ENCODE results near the gene GRIN2D. TPM values are rescaled to one million over a fixed set of nuclear protein-coding genes. Genes with fewer than 3 reads are reported as not detected.
"Not testable (repeated sequence)": the region's sequence is repeated elsewhere in the genome, so short reads cannot be mapped to it uniquely, and the experiment has no call there.

The GRIN2D gene
- total RNA-seq, 4 donors from 2014 or later = 0.08 to 0.62 (median 0.47) TPM; not detected in 1

GRCh38 chr19:48368936-48369335 is 24.5 kb upstream of the GRIN2D start:
- no peak for ATAC-seq
- no peak overlapping the region for H3K27ac ChIP-seq
- H3K9me3 ChIP-seq = no peaks in the 10 kb centered on the region
- H3K27me3 ChIP-seq = no peaks in the 10 kb centered on the region
- peaks cover 0 to 7% (median 5%) of the 10 kb centered on the region in 3 donors for H3K4me1 ChIP-seq
- H3K36me3 ChIP-seq = no peaks in the 10 kb centered on the region
- no peak overlapping the region for H3K4me3 ChIP-seq
- WGBS, 2 donors (ENCODE audit: low coverage in 1 of 2) = 71% methylated on average over 6 of the region's 14 CpGs; no CpG with 5 or more reads in 1 of the 2 donors
- TF ChIP-seq POLR2A (IDR thresholded peaks at IDR 0.05) (no peak), CTCF (IDR thresholded peaks at IDR 0.05) (no peak), EP300 (IDR thresholded peaks at IDR 0.05) (no peak), POLR2AphosphoS5 (IDR thresholded peaks at IDR 0.05) (no peak)

GRCh38 chr19:48370955-48371354 is 22.5 kb upstream of the GRIN2D start:
- H3K9me3 ChIP-seq = no peaks in the 10 kb centered on the region
- WGBS, 2 donors (ENCODE audit: low coverage in 1 of 2) = 56 to 81% methylated on average over 2 to 4 of the region's 4 CpGs
- H3K4me1 ChIP-seq = no peaks in the 10 kb centered on the region
- H3K27me3 ChIP-seq = no peaks in the 10 kb centered on the region
- TF ChIP-seq EP300 (IDR thresholded peaks at IDR 0.05) = no peak
- no peak for TF ChIP-seq POLR2A (IDR thresholded peaks at IDR 0.05)
- no peak for TF ChIP-seq CTCF (IDR thresholded peaks at IDR 0.05)
- TF ChIP-seq POLR2AphosphoS5 (IDR thresholded peaks at IDR 0.05) = no peak
- H3K4me3 ChIP-seq = no peak overlapping the region
- no peaks in the 10 kb centered on the region for H3K36me3 ChIP-seq
- H3K27ac ChIP-seq = no peak overlapping the region
- ATAC-seq = no peak

- no peaks in the 10 kb centered on the region for H3K4me1 ChIP-seq
- H3K27me3 ChIP-seq = no peaks in the 10 kb centered on the region
- 49% methylated on average over 7 of the region's 7 CpGs; no CpG with 5 or more reads in 1 of the 2 donors for WGBS, 2 donors (ENCODE audit: low coverage in 1 of 2)
- no peak for ATAC-seq
- H3K4me3 ChIP-seq = no peak overlapping the region
- H3K27ac ChIP-seq = no peak overlapping the region
- no peaks in the 10 kb centered on the region for H3K36me3 ChIP-seq
- TF ChIP-seq CTCF (IDR thresholded peaks at IDR 0.05) = no peak
- no peak for TF ChIP-seq POLR2AphosphoS5 (IDR thresholded peaks at IDR 0.05)
- TF ChIP-seq POLR2A (IDR thresholded peaks at IDR 0.05) = no peak
- no peak for TF ChIP-seq EP300 (IDR thresholded peaks at IDR 0.05)
- no peaks in the 10 kb centered on the region for H3K9me3 ChIP-seq
Observed at GRCh38 chr19:48371367-48371766, 22.1 kb upstream of the GRIN2D start.

GRCh38 chr19:48371771-48372170 is 21.7 kb upstream of the GRIN2D start:
- not testable (repeated sequence) for H3K27ac ChIP-seq, H3K4me3 ChIP-seq, H3K9me3 ChIP-seq, H3K36me3 ChIP-seq, ATAC-seq, H3K4me1 ChIP-seq, H3K27me3 ChIP-seq
- WGBS, 2 donors (ENCODE audit: low coverage in 1 of 2) = 87 to 100% methylated on average over 1 to 5 of the region's 5 CpGs

- WGBS, 2 donors (ENCODE audit: low coverage in 1 of 2) = 60% methylated on average over 4 of the region's 4 CpGs; no CpG with 5 or more reads in 1 of the 2 donors
- H3K4me3 ChIP-seq = no peak overlapping the region
- TF ChIP-seq EP300 (IDR thresholded peaks at IDR 0.05) = no peak
- no peak for TF ChIP-seq POLR2A (IDR thresholded peaks at IDR 0.05)
- TF ChIP-seq POLR2AphosphoS5 (IDR thresholded peaks at IDR 0.05) = no peak
- no peak for TF ChIP-seq CTCF (IDR thresholded peaks at IDR 0.05)
- no peak for ATAC-seq
- H3K27me3 ChIP-seq = no peaks in the 10 kb centered on the region
- no peaks in the 10 kb centered on the region for H3K36me3 ChIP-seq
- H3K9me3 ChIP-seq = no peaks in the 10 kb centered on the region
- no peak overlapping the region for H3K27ac ChIP-seq
- H3K4me1 ChIP-seq = no peaks in the 10 kb centered on the region
Observed at GRCh38 chr19:48372904-48373303, 20.6 kb upstream of the GRIN2D start.

Measured in gastroesophageal sphincter (tissue), 4 donors.